Liver (tissue), 3 donors: ENCODE data around the gene SH2D5.

Source experiments
- ATF3 ChIP-seq: IDR thresholded peaks from 2 replicates; pipeline ENCODE4 v1.6.1; 2016; ENCODE audit warnings: antibody characterized with exemption
- CTCF ChIP-seq: fragments of 150-350 bp; IDR thresholded peaks from 2 replicates; pipeline ENCODE4 v1.5.1; 2017; ENCODE audit warnings: improper control_type of control experiment, low read depth, low read length; ENCODE audit not compliant: missing input control
- EGR1 ChIP-seq, 2 donors: IDR thresholded peaks; 2 replicates each; pipeline ENCODE4 v1.6.1; 2016 to 2018; ENCODE audit warnings: antibody characterized with exemption in 2 of 2, low read depth in 2 of 2
- GABPA ChIP-seq, 2 donors: IDR thresholded peaks in 1 of 2; conservative IDR thresholded peaks in 1 of 2; 2 replicates each; pipeline ENCODE4 v1.6.1; 2016; ENCODE audit warnings: antibody characterized with exemption in 2 of 2, mild to moderate bottlenecking in 1 of 2, moderate library complexity in 1 of 2
- HNF4A ChIP-seq, 2 donors: conservative IDR thresholded peaks; 2 replicates each; pipeline ENCODE4 v1.6.1; 2016; ENCODE audit warnings: antibody characterized with exemption in 2 of 2, mild to moderate bottlenecking in 2 of 2
- HNF4G ChIP-seq: IDR thresholded peaks from 2 replicates; pipeline ENCODE4 v1.6.1; 2016; ENCODE audit warnings: antibody characterized with exemption
- JUND ChIP-seq, 2 donors: IDR thresholded peaks; 2 replicates each; pipeline ENCODE4 v1.6.1; 2016; ENCODE audit warnings: antibody characterized with exemption in 2 of 2
- MAX ChIP-seq: IDR thresholded peaks from 2 replicates; pipeline ENCODE4 v1.6.1; 2016; ENCODE audit warnings: antibody characterized with exemption
- RAD21 ChIP-seq, 2 donors: IDR thresholded peaks; 2 replicates each; pipeline ENCODE4 v1.6.1; 2016; ENCODE audit warnings: antibody characterized with exemption in 2 of 2, mild to moderate bottlenecking in 2 of 2
- RXRA ChIP-seq, 2 donors: IDR thresholded peaks; 2 replicates each; pipeline ENCODE4 v1.6.1; 2017 to 2018; ENCODE audit warnings: antibody characterized with exemption in 2 of 2, mild to moderate bottlenecking in 1 of 2
- SP1 ChIP-seq: IDR thresholded peaks from 2 replicates; pipeline ENCODE4 v1.6.1; 2018; ENCODE audit warnings: antibody characterized with exemption, mild to moderate bottlenecking
- TAF1 ChIP-seq: conservative IDR thresholded peaks from 2 replicates; pipeline ENCODE4 v1.6.1; 2016; ENCODE audit warnings: antibody characterized with exemption, mild to moderate bottlenecking
- YY1 ChIP-seq: IDR thresholded peaks from 2 replicates; pipeline ENCODE4 v1.6.1; 2016; ENCODE audit warnings: antibody characterized with exemption, mild to moderate bottlenecking
- TF ChIP-seq, protein P1 (sequence below): IDR thresholded peaks from 2 replicates; pipeline ENCODE4 v1.6.1; 2016; ENCODE audit warnings: antibody characterized with exemption, mild to moderate bottlenecking
- donor health status: healthy.
- donor health status: healthy.

DNA sequence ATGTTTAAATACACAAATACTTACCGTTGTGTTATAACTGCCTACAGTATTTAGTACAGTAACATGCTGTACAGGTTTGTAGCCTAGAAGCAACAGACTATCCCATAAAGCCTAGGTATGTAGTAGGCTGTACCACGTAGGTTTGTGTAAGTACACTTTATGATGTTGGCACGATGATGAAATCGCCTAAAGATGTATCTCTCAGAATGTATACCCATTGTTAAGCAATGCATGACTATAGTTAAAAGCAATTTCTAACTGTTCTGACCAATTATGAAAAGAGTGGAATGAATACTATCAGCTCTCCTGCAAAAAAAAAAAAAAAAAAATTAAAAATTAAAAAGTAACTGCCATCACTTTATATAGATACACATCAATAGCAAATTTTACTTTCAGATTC, 43.2 kb upstream of the SH2D5 start:
- TF ChIP-seq TAF1 (no peak), CTCF (no peak), RAD21 (IDR thresholded peaks at IDR 0.05) (no peak), EGR1 (IDR thresholded peaks at IDR 0.05; ENCODE audit: low read depth in 2 of 2) (no peak), MAX (no peak), HNF4G (no peak), GABPA (IDR thresholded peaks at IDR 0.05 in 1 of 2, conservative IDR thresholded peaks at IDR 0.05 in 1 of 2) (no peak), JUND (IDR thresholded peaks at IDR 0.05) (no peak), SP1 (no peak), ATF3 (no peak), YY1 (no peak), HNF4A (conservative IDR thresholded peaks at IDR 0.05) (no peak), RXRA (IDR thresholded peaks at IDR 0.05) (no peak)
- TF ChIP-seq, protein P1, sequence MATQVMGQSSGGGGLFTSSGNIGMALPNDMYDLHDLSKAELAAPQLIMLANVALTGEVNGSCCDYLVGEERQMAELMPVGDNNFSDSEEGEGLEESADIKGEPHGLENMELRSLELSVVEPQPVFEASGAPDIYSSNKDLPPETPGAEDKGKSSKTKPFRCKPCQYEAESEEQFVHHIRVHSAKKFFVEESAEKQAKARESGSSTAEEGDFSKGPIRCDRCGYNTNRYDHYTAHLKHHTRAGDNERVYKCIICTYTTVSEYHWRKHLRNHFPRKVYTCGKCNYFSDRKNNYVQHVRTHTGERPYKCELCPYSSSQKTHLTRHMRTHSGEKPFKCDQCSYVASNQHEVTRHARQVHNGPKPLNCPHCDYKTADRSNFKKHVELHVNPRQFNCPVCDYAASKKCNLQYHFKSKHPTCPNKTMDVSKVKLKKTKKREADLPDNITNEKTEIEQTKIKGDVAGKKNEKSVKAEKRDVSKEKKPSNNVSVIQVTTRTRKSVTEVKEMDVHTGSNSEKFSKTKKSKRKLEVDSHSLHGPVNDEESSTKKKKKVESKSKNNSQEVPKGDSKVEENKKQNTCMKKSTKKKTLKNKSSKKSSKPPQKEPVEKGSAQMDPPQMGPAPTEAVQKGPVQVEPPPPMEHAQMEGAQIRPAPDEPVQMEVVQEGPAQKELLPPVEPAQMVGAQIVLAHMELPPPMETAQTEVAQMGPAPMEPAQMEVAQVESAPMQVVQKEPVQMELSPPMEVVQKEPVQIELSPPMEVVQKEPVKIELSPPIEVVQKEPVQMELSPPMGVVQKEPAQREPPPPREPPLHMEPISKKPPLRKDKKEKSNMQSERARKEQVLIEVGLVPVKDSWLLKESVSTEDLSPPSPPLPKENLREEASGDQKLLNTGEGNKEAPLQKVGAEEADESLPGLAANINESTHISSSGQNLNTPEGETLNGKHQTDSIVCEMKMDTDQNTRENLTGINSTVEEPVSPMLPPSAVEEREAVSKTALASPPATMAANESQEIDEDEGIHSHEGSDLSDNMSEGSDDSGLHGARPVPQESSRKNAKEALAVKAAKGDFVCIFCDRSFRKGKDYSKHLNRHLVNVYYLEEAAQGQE = no peak
